ENCODE measurements around the gene SREBF1. TPM values are rescaled to one million over a fixed set of nuclear protein-coding genes. Genes with fewer than 3 reads are reported as not detected.

SREBF1 gene
- total and polyA plus RNA-seq, 2 experiments from 2014 or later, result 39.6 to 85.3 TPM

GRCh38 chr17:17843096-17843495, 6.3 kb upstream of the SREBF1 start (continued):
- TF ChIP-seq, protein P1, sequence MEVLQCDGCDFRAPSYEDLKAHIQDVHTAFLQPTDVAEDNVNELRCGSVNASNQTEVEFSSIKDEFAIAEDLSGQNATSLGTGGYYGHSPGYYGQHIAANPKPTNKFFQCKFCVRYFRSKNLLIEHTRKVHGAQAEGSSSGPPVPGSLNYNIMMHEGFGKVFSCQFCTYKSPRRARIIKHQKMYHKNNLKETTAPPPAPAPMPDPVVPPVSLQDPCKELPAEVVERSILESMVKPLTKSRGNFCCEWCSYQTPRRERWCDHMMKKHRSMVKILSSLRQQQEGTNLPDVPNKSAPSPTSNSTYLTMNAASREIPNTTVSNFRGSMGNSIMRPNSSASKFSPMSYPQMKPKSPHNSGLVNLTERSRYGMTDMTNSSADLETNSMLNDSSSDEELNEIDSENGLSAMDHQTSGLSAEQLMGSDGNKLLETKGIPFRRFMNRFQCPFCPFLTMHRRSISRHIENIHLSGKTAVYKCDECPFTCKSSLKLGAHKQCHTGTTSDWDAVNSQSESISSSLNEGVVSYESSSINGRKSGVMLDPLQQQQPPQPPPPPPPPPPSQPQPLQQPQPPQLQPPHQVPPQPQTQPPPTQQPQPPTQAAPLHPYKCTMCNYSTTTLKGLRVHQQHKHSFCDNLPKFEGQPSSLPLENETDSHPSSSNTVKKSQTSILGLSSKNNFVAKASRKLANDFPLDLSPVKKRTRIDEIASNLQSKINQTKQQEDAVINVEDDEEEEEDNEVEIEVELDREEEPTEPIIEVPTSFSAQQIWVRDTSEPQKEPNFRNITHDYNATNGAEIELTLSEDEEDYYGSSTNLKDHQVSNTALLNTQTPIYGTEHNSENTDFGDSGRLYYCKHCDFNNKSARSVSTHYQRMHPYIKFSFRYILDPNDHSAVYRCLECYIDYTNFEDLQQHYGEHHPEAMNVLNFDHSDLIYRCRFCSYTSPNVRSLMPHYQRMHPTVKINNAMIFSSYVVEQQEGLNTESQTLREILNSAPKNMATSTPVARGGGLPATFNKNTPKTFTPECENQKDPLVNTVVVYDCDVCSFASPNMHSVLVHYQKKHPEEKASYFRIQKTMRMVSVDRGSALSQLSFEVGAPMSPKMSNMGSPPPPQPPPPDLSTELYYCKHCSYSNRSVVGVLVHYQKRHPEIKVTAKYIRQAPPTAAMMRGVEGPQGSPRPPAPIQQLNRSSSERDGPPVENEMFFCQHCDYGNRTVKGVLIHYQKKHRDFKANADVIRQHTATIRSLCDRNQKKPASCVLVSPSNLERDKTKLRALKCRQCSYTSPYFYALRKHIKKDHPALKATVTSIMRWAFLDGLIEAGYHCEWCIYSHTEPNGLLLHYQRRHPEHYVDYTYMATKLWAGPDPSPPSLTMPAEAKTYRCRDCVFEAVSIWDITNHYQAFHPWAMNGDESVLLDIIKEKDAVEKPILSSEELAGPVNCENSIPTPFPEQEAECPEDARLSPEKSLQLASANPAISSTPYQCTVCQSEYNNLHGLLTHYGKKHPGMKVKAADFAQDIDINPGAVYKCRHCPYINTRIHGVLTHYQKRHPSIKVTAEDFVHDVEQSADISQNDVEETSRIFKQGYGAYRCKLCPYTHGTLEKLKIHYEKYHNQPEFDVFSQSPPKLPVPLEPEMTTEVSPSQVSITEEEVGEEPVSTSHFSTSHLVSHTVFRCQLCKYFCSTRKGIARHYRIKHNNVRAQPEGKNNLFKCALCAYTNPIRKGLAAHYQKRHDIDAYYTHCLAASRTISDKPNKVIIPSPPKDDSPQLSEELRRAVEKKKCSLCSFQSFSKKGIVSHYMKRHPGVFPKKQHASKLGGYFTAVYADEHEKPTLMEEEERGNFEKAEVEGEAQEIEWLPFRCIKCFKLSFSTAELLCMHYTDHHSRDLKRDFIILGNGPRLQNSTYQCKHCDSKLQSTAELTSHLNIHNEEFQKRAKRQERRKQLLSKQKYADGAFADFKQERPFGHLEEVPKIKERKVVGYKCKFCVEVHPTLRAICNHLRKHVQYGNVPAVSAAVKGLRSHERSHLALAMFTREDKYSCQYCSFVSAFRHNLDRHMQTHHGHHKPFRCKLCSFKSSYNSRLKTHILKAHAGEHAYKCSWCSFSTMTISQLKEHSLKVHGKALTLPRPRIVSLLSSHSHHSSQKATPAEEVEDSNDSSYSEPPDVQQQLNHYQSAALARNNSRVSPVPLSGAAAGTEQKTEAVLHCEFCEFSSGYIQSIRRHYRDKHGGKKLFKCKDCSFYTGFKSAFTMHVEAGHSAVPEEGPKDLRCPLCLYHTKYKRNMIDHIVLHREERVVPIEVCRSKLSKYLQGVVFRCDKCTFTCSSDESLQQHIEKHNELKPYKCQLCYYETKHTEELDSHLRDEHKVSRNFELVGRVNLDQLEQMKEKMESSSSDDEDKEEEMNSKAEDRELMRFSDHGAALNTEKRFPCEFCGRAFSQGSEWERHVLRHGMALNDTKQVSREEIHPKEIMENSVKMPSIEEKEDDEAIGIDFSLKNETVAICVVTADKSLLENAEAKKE (CRISPR knock-in tag; IDR thresholded peaks at IDR 0.05), result no peak

- H3K4me3 Mint-ChIP-seq, result no peak overlapping the region
- DNase-seq (ENCODE audit: low spot score) (no peak), ATAC-seq (no peak)
- Histone ChIP-seq H3K36me3 (ENCODE audit: insufficient read depth) (no peaks in the 10 kb centered on the region), H3F3A (replicated peaks; ENCODE audit: low read depth) (peaks cover 23% of the 10 kb centered on the region), H3K27me3 (ENCODE audit: insufficient read depth) (no peaks in the 10 kb centered on the region), H4K20me1 (replicated peaks; ENCODE audit: insufficient read depth) (no peaks in the 10 kb centered on the region), H3K4me1 (ENCODE audit: insufficient read depth) (peaks cover 37% of the 10 kb centered on the region), H3K79me2 (replicated peaks; ENCODE audit: insufficient read depth) (no peaks in the 10 kb centered on the region), H3K4me3 (no peak overlapping the region), H3K4me2 (no peak overlapping the region), H2AFZ (no peak overlapping the region), H3K27ac (ENCODE audit: low read depth) (no peak overlapping the region), H3K9me2 (ENCODE audit: insufficient read depth) (no peaks in the 10 kb centered on the region)
- H3K27me3 Mint-ChIP-seq (ENCODE audit: insufficient read depth, low read depth, poor library complexity), result peaks cover 36% of the 10 kb centered on the region
- no peak overlapping the region for H3K27ac Mint-ChIP-seq
- H3K4me1 Mint-ChIP-seq, result peaks cover 61% of the 10 kb centered on the region
- H3K36me3 Mint-ChIP-seq (ENCODE audit: low read depth), result no peaks in the 10 kb centered on the region; the same call in 2 of the 3 replicates
- no peaks in the 10 kb centered on the region; the same call in 2 of the 3 replicates for H3K9me3 Mint-ChIP-seq
- TF ChIP-seq NANOG (IDR thresholded peaks at IDR 0.05; ENCODE audit: borderline replicate concordance) (no peak), STAT1 (IDR thresholded peaks at IDR 0.05; ENCODE audit: unreplicated experiment) (no peak), EZH2 (IDR thresholded peaks at IDR 0.05; ENCODE audit: low read depth, unreplicated experiment) (no peak), CTCF (conservative IDR thresholded peaks at IDR 0.05; ENCODE audit: low read depth in 2 of 2) (no peak), JUNB (IDR thresholded peaks at IDR 0.05; ENCODE audit: unreplicated experiment) (no peak), POLR2AphosphoS5 (IDR thresholded peaks at IDR 0.05; ENCODE audit: low read depth) (no peak)
- TF ChIP-seq, protein P1 (CRISPR knock-in tag; IDR thresholded peaks at IDR 0.05), result no peak
Observed at GRCh38 chr17:17842111-17842876, 5.5 kb upstream of the SREBF1 start.
